Panc1 (cell line): ENCODE data around the gene PPM1L. TPM values are rescaled to one million over a fixed set of nuclear protein-coding genes. Genes with fewer than 3 reads are reported as not detected.

ENCODE experiments used
- ATAC-seq: fragments of 200-7000 bp; cut with Tn5 transposase; 2 replicates; pipeline ENCODE4 v1.9.1; 2020; ENCODE audit warnings: mild to moderate bottlenecking, moderate library complexity
- BruUV-seq: library from RNA; stranded (reverse); fragments of 400-500 nt; replicated peaks from 2 replicates; lab custom pipeline; 2021; lab: Mats Ljungman, UMichigan
- CTCF ChIA-PET: fragments of 300-600 bp; sonication (Branson Sonifier 250); formaldehyde crosslinking; loops from one replicate; lab custom pipeline; 2022; ENCODE audit warnings: antibody characterized with exemption; lab: Charles Lee
- POLR2A ChIA-PET: fragments of 300-600 bp; sonication (Branson Sonifier 250); formaldehyde crosslinking; loops from one replicate; lab custom pipeline; 2022; ENCODE audit warnings: antibody characterized with exemption; lab: Charles Lee
- DNase-seq: peaks from one replicate; pipeline ENCODE4 v3.0.0-alpha.2; 2010; ENCODE audit warnings: low read depth, low spot score
- H3K27ac ChIP-seq: 2 replicates; pipeline ENCODE4 v1.5.1; 2011; ENCODE audit warnings: mild to moderate bottlenecking, low read length, inconsistent platforms
- H3K27me3 ChIP-seq: fragments of 200-500 bp; sonication (Bioruptor generic); 2 replicates; pipeline ENCODE4 v1.6.0; 2014; ENCODE audit warnings: low read length, inconsistent platforms; ENCODE audit not compliant: control insufficient read depth, insufficient read depth
- H3K36me3 ChIP-seq: fragments of 200-500 bp; sonication (Bioruptor generic); 2 replicates; pipeline ENCODE4 v1.5.1; 2014; ENCODE audit warnings: inconsistent platforms, mild to moderate bottlenecking, low read length, moderate library complexity; ENCODE audit not compliant: control insufficient read depth, insufficient read depth
- H3K4me1 ChIP-seq: 2 replicates; pipeline ENCODE4 v1.5.1; 2011; ENCODE audit warnings: inconsistent platforms, mild to moderate bottlenecking, low read length, moderate library complexity; ENCODE audit not compliant: control insufficient read depth, insufficient read depth
- H3K4me3 ChIP-seq, 2 experiments: 2 replicates each; pipeline ENCODE4 v1.5.1; 2011 to 2012; ENCODE audit warnings: low read depth in 2 of 2, low read length in 2 of 2, mild to moderate bottlenecking in 2 of 2, inconsistent platforms in 1 of 2, moderate library complexity in 1 of 2
- H3K9me3 ChIP-seq: fragments of 200-500 bp; sonication (Bioruptor generic); 2 replicates; pipeline ENCODE4 v1.5.1; 2014; ENCODE audit warnings: low read depth, mild to moderate bottlenecking, inconsistent platforms, low read length, moderate library complexity; ENCODE audit not compliant: control insufficient read depth, insufficient read depth
- POLR2AphosphoS5 ChIP-seq: IDR thresholded peaks from 2 replicates; pipeline ENCODE4 v1.6.1; 2012; ENCODE audit warnings: mild to moderate bottlenecking, low read depth, low read length, moderate library complexity
- REST ChIP-seq, 2 experiments: IDR thresholded peaks; 2 replicates each; pipeline ENCODE4 v1.6.1; 2011 to 2012; ENCODE audit warnings: low read depth in 2 of 2, control low read depth in 1 of 2, low read length in 1 of 2, mild to moderate bottlenecking in 1 of 2, moderate library complexity in 1 of 2; ENCODE audit not compliant: insufficient read depth in 1 of 2
- SIN3A ChIP-seq: IDR thresholded peaks from 2 replicates; pipeline ENCODE4 v1.6.1; 2012; ENCODE audit warnings: low read depth, mild to moderate bottlenecking, low read length, moderate library complexity, borderline replicate concordance; ENCODE audit not compliant: insufficient read depth
- TCF7L2 ChIP-seq: IDR thresholded peaks from 2 replicates; pipeline ENCODE4 v1.6.1; 2011; ENCODE audit warnings: mild to moderate bottlenecking, low read depth, low read length, inconsistent platforms
- in situ Hi-C: cut with HindIII; loops from 2 replicates; pipeline ENCODE4 v1.10.0; 2016; ENCODE audit warnings: low sequenced_read_pairs, low pct_unique_long_range_greater_than_20kb
- intact Hi-C: fragments of 100-400 bp; cut with micrococcal nuclease; formaldehyde crosslinking; loops from one replicate; pipeline ENCODE4 v1.10.0; 2022; ENCODE audit not compliant: unreplicated experiment
- total RNA-seq: library from RNA; stranded (reverse); gene quantifications from one replicate; pipeline ENCODE4 v1.2.1, GENCODE V29; 2021; ENCODE audit not compliant: unreplicated experiment
- TF ChIP-seq, protein P1 (sequence below): fragments of 450-650 bp; IDR thresholded peaks from 2 replicates; pipeline ENCODE4 v1.5.1; 2017; ENCODE audit warnings: mild to moderate bottlenecking

Gene PPM1L
- total RNA-seq, 1 experiment from 2014 or later = 23.8 TPM

DNA sequence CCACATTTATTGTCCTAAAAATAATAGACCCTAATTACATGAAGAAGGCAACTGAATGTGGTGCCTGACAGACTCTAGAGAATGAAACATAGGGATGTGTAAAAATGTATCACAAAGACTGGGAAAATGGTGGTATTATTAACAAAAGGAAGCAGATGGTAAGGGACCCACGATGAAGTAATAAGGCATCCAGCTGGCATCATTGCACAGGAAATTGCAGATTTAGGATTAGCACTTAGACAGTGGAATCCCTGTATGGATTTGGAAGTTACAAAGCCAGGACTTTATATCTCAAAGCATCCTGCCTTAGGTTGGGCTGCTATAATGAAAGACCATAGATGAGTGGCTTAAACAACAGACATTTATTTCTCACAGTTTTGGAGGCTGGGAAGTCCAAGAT lies 104.3 kb downstream of the PPM1L start:
- H3K36me3 ChIP-seq = no peaks in the 10 kb centered on the region
- H3K4me1 ChIP-seq = no peaks in the 10 kb centered on the region
- BruUV-seq = no TSS peak
- in situ Hi-C loops (no loop called here), intact Hi-C loops (no loop called here)
- ATAC-seq (no peak), DNase-seq (no peak)
- H3K9me3 ChIP-seq = no peaks in the 10 kb centered on the region
- no peak for TF ChIP-seq POLR2AphosphoS5
- TF ChIP-seq REST (IDR thresholded peaks at IDR 0.05; ENCODE audit: insufficient read depth in 1 of 2, low read depth in 2 of 2, low read length in 1 of 2) = no peak
- TF ChIP-seq TCF7L2 = no peak
- TF ChIP-seq, protein P1, sequence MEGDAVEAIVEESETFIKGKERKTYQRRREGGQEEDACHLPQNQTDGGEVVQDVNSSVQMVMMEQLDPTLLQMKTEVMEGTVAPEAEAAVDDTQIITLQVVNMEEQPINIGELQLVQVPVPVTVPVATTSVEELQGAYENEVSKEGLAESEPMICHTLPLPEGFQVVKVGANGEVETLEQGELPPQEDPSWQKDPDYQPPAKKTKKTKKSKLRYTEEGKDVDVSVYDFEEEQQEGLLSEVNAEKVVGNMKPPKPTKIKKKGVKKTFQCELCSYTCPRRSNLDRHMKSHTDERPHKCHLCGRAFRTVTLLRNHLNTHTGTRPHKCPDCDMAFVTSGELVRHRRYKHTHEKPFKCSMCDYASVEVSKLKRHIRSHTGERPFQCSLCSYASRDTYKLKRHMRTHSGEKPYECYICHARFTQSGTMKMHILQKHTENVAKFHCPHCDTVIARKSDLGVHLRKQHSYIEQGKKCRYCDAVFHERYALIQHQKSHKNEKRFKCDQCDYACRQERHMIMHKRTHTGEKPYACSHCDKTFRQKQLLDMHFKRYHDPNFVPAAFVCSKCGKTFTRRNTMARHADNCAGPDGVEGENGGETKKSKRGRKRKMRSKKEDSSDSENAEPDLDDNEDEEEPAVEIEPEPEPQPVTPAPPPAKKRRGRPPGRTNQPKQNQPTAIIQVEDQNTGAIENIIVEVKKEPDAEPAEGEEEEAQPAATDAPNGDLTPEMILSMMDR = no peak
- H3K4me3 ChIP-seq = no peak overlapping the region
- H3K27me3 ChIP-seq = no peaks in the 10 kb centered on the region
- H3K27ac ChIP-seq = no peak overlapping the region
- ChIA-PET POLR2A (no interaction called here), CTCF (no interaction called here)

DNA sequence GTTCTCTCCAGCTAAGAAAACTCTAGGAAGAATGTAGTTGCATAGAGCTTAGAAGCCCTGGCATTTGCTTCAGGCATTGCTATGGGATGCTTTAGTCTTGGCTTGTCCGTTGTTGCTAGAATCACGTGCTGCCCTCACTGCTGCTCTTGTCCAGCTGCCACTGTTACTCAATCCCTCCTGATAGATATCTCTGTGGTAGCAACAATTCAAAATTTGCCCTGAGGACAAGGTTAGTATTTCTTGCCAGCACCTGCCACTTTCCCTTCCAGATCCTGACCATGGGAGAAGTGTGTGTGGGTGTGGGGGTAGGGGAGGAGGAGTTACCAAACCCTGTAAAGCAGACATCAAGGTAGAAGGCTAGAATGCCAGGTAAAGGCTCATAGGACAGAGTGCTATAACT lies 113.8 kb downstream of the PPM1L start:
- ChIA-PET CTCF (no interaction called here), POLR2A (interaction anchor here (0.6 kb wide), 1 partner anchor 347 kb away, joined by 3 read pairs; no protein-coding TSS in a partner anchor)
- DNase-seq (no peak), ATAC-seq (peak; percentile 66; the same call in 1 of the 2 replicates)
- Histone ChIP-seq H3K9me3 (no peaks in the 10 kb centered on the region), H3K36me3 (no peaks in the 10 kb centered on the region), H3K4me1 (peaks cover 8% of the 10 kb centered on the region), H3K4me3 (no peak overlapping the region), H3K27ac (no peak overlapping the region), H3K27me3 (no peaks in the 10 kb centered on the region)
- in situ Hi-C loops = no loop called here
- no peak for TF ChIP-seq POLR2AphosphoS5
- TF ChIP-seq, protein P1 = no peak
- no peak for TF ChIP-seq REST (IDR thresholded peaks at IDR 0.05; ENCODE audit: insufficient read depth in 1 of 2, low read depth in 2 of 2, low read length in 1 of 2)
- TF ChIP-seq TCF7L2 = no peak
- TF ChIP-seq SIN3A = no peak
- intact Hi-C loops = no loop called here
- no TSS peak for BruUV-seq
